HUES48 (cell line): ENCODE data around the gene PFDN5.
A peak's percentile ranks its signal among the peaks of the same experiment; 100 is the strongest.

Experiments used
- H3K27ac ChIP-seq: one replicate; pipeline ENCODE4 v1.7.0; 2013; ENCODE audit warnings: low read depth, low read length, inconsistent platforms
- H3K27me3 ChIP-seq: 2 replicates; pipeline ENCODE4 v1.6.1; 2013; ENCODE audit warnings: mild to moderate bottlenecking, low read length; ENCODE audit not compliant: control insufficient read depth, insufficient read depth
- H3K36me3 ChIP-seq: 2 replicates; pipeline ENCODE4 v1.6.1; 2013; ENCODE audit warnings: low read length; ENCODE audit not compliant: control insufficient read depth, insufficient read depth
- H3K4me1 ChIP-seq: 2 replicates; pipeline ENCODE4 v1.6.1; 2013; ENCODE audit warnings: mild to moderate bottlenecking, low read length; ENCODE audit not compliant: control insufficient read depth, insufficient read depth
- H3K4me3 ChIP-seq: 2 replicates; pipeline ENCODE4 v1.5.1; 2013; ENCODE audit warnings: mild to moderate bottlenecking, low read depth, low read length
- H3K9ac ChIP-seq: 2 replicates; pipeline ENCODE4 v1.6.1; 2013; ENCODE audit warnings: mild to moderate bottlenecking, low read depth, low read length, moderate library complexity
- H3K9me3 ChIP-seq: 2 replicates; pipeline ENCODE4 v1.6.1; 2013; ENCODE audit warnings: low read length; ENCODE audit not compliant: control insufficient read depth, insufficient read depth

PFDN5 gene

GRCh38 chr12:53343969-53344368 is 48.6 kb downstream of the PFDN5 start:
- Histone ChIP-seq H3K4me1 (peaks cover 5% of the 10 kb centered on the region), H3K27ac (no peak overlapping the region), H3K9ac (no peak overlapping the region), H3K9me3 (no peaks in the 10 kb centered on the region), H3K4me3 (no peak overlapping the region; the same call in 1 of the 2 replicates), H3K27me3 (peaks cover 32% of the 10 kb centered on the region), H3K36me3 (no peaks in the 10 kb centered on the region)

GRCh38 chr12:53344487-53344823 is 49.1 kb downstream of the PFDN5 start:
- peak overlapping the region; percentile 84 for H3K4me3 ChIP-seq
- no peaks in the 10 kb centered on the region for H3K9me3 ChIP-seq
- H3K36me3 ChIP-seq: no peaks in the 10 kb centered on the region
- H3K27me3 ChIP-seq: peaks cover 32% of the 10 kb centered on the region
- peaks cover 5% of the 10 kb centered on the region for H3K4me1 ChIP-seq
- H3K9ac ChIP-seq: no peak overlapping the region
- no peak overlapping the region for H3K27ac ChIP-seq

GRCh38 chr12:53344824-53345485 is 49.6 kb downstream of the PFDN5 start:
- peaks cover 32% of the 10 kb centered on the region for H3K27me3 ChIP-seq
- no peaks in the 10 kb centered on the region for H3K36me3 ChIP-seq
- no peak overlapping the region for H3K9ac ChIP-seq
- no peaks in the 10 kb centered on the region for H3K9me3 ChIP-seq
- H3K27ac ChIP-seq: peak overlapping the region; percentile 71
- H3K4me1 ChIP-seq: peaks cover 5% of the 10 kb centered on the region
- peak overlapping the region; percentile 84 for H3K4me3 ChIP-seq

- Histone ChIP-seq H3K4me1 (peaks cover 5% of the 10 kb centered on the region), H3K9ac (no peak overlapping the region), H3K9me3 (no peaks in the 10 kb centered on the region), H3K36me3 (no peaks in the 10 kb centered on the region), H3K27me3 (peaks cover 30% of the 10 kb centered on the region), H3K4me3 (peak overlapping the region; percentile 84), H3K27ac (peak overlapping the region; percentile 71)
These were observed 50.3 kb downstream of the PFDN5 start for GRCh38 chr12:53345486-53346188.

GRCh38 chr12:53346491-53346890 is 51.1 kb downstream of the PFDN5 start:
- Histone ChIP-seq H3K4me3 (no peak overlapping the region), H3K9me3 (no peaks in the 10 kb centered on the region), H3K9ac (no peak overlapping the region), H3K36me3 (no peaks in the 10 kb centered on the region), H3K27ac (no peak overlapping the region), H3K27me3 (peaks cover 24% of the 10 kb centered on the region), H3K4me1 (peaks cover 5% of the 10 kb centered on the region)

- H3K36me3 ChIP-seq: no peaks in the 10 kb centered on the region
- H3K9ac ChIP-seq: no peak overlapping the region
- no peak overlapping the region for H3K27ac ChIP-seq
- H3K9me3 ChIP-seq: no peaks in the 10 kb centered on the region
- H3K27me3 ChIP-seq: peaks cover 24% of the 10 kb centered on the region
- H3K4me3 ChIP-seq: no peak overlapping the region
- peaks cover 5% of the 10 kb centered on the region for H3K4me1 ChIP-seq
These were observed 52.6 kb downstream of the PFDN5 start for GRCh38 chr12:53347905-53348304.
